B cell (primary cell): ENCODE data around the gene ULBP2. TPM values are rescaled to one million over a fixed set of nuclear protein-coding genes. Genes with fewer than 3 reads are reported as not detected.
"Not testable (repeated sequence)": the region's sequence is repeated elsewhere in the genome, so short reads cannot be mapped to it uniquely, and the experiment has no call there.

Experiments used
- ATAC-seq: fragments of 200-7000 bp; cut with Tn5 transposase; one replicate; pipeline ENCODE4 v1.10.0; 2021; ENCODE audit warnings: low read depth, mild to moderate bottlenecking, moderate number of reproducible peaks, moderate library complexity
- CTCF ChIA-PET: fragments of 350-600 bp; sonication (Branson Sonifier 250); formaldehyde crosslinking; loops from one replicate; lab custom pipeline; 2021; ENCODE audit warnings: antibody characterized with exemption, inconsistent platforms; lab: Charles Lee
- POLR2A ChIA-PET: fragments of 350-600 bp; sonication (Branson Sonifier 250); formaldehyde crosslinking; loops from one replicate; lab custom pipeline; 2021; ENCODE audit warnings: antibody characterized with exemption; lab: Charles Lee
- DNase-seq: peaks from one replicate; pipeline ENCODE4 v3.0.0; 2013
- H2AFZ ChIP-seq: 2 replicates; pipeline ENCODE4 v1.6.1; 2012; ENCODE audit warnings: mild to moderate bottlenecking, low read depth, low read length; ENCODE audit not compliant: insufficient read depth, poor library complexity, severe bottlenecking
- H3K27ac ChIP-seq, 2 donors: 1 replicate in 1 of 2; 2 replicates in 1 of 2; pipeline ENCODE4 v1.5.1; 2012 to 2013; ENCODE audit warnings: low read length in 2 of 2, mild to moderate bottlenecking in 2 of 2, moderate library complexity in 1 of 2
- H3K27me3 ChIP-seq, 4 experiments: fragments of 200-600 bp in 1 of 4; sonication (generic) in 1 of 4; replicated peaks in 1 of 4; 1 replicate in 2 of 4; 2 replicates in 2 of 4; pipeline versions ENCODE4 v1.6.1 to v1.7.0; 2013 to 2016; ENCODE audit warnings: low read length in 3 of 4, mild to moderate bottlenecking in 2 of 4, mixed read lengths in 1 of 4, moderate library complexity in 1 of 4; ENCODE audit not compliant: insufficient read depth in 4 of 4, control insufficient read depth in 3 of 4; ENCODE audit errors: control extremely low read depth in 1 of 4
- H3K36me3 ChIP-seq, 2 experiments: replicated peaks in 1 of 2; 1 replicate in 1 of 2; 2 replicates in 1 of 2; pipeline versions ENCODE4 v1.6.1 to v1.7.1; 2013; ENCODE audit warnings: low read length in 1 of 2; ENCODE audit not compliant: insufficient read depth in 2 of 2, control insufficient read depth in 1 of 2; ENCODE audit errors: control extremely low read depth in 1 of 2, extremely low read depth in 1 of 2
- H3K4me1 ChIP-seq, 2 donors: fragments of 200-600 bp in 1 of 2; sonication (generic) in 1 of 2; 1 replicate in 1 of 2; 2 replicates in 1 of 2; pipeline versions ENCODE4 v1.5.1 to v1.6.1; 2013 to 2017; ENCODE audit warnings: low read length in 2 of 2; ENCODE audit not compliant: control insufficient read depth in 2 of 2, insufficient read depth in 2 of 2
- H3K4me2 ChIP-seq: replicated peaks from 2 replicates; pipeline ENCODE3; 2012; ENCODE audit warnings: mild to moderate bottlenecking, low read depth, low read length; ENCODE audit not compliant: poor library complexity, severe bottlenecking
- H3K4me3 ChIP-seq, 5 experiments: fragments of 200-600 bp in 1 of 5; sonication (generic) in 1 of 5; 1 replicate in 3 of 5; 2 replicates in 2 of 5; pipeline versions ENCODE4 v1.5.1 to v1.7.0; 2011 to 2016; ENCODE audit warnings: low read length in 4 of 5, mild to moderate bottlenecking in 4 of 5, low read depth in 2 of 5, control low read depth in 1 of 5, moderate library complexity in 1 of 5; ENCODE audit not compliant: insufficient read depth in 1 of 5; ENCODE audit errors: control extremely low read depth in 1 of 5, extremely low read depth in 1 of 5
- H3K79me2 ChIP-seq: fragments of 200-600 bp; sonication (generic); one replicate; pipeline ENCODE4 v1.6.0; 2016; ENCODE audit warnings: low read length; ENCODE audit not compliant: control insufficient read depth, insufficient read depth
- H3K9ac ChIP-seq: fragments of 200-600 bp; sonication (generic); 2 replicates; pipeline ENCODE4 v1.6.1; 2017; ENCODE audit warnings: mild to moderate bottlenecking, low read length, moderate library complexity
- H3K9me3 ChIP-seq, 3 donors: one replicate each; pipeline versions ENCODE4 v1.6.1 to v1.7.1; 2013; ENCODE audit warnings: low read length in 2 of 3; ENCODE audit not compliant: control insufficient read depth in 2 of 3, insufficient read depth in 1 of 3; ENCODE audit errors: control extremely low read depth in 1 of 3
- H4K20me1 ChIP-seq: 2 replicates; pipeline ENCODE4 v1.6.0; 2012; ENCODE audit warnings: mild to moderate bottlenecking, low read length; ENCODE audit not compliant: insufficient read depth, control insufficient read depth, poor library complexity, severe bottlenecking
- H3K27ac Mint-ChIP-seq: one replicate; pipeline ENCODE4 v1.8.0; 2021; ENCODE audit warnings: mixed read lengths
- H3K27me3 Mint-ChIP-seq: one replicate; pipeline ENCODE4 v1.8.0; 2021; ENCODE audit warnings: mixed read lengths
- H3K4me1 Mint-ChIP-seq: one replicate; pipeline ENCODE4 v1.8.0; 2021; ENCODE audit warnings: mixed read lengths
- H3K4me3 Mint-ChIP-seq: one replicate; pipeline ENCODE4 v1.8.0; 2021; ENCODE audit warnings: mixed read lengths
- H3K9me3 Mint-ChIP-seq: one replicate; pipeline ENCODE4 v1.8.0; 2022; ENCODE audit warnings: mixed read lengths; ENCODE audit not compliant: insufficient read depth
- EZH2 ChIP-seq: IDR thresholded peaks from 2 replicates; pipeline ENCODE4 v1.6.1; 2012; ENCODE audit warnings: borderline replicate concordance, low read depth, mild to moderate bottlenecking, moderate library complexity, low read length; ENCODE audit not compliant: insufficient read depth, poor library complexity, severe bottlenecking
- WGBS: methylation state at CpG from one replicate; pipeline ENCODE4 v1.1.5; 2013; ENCODE audit warnings: missing lambda C conversion rate; ENCODE audit not compliant: insufficient coverage; 5-methylcytosine and 5-hydroxymethylcytosine counted together
- intact Hi-C: fragments of 100-400 bp; cut with micrococcal nuclease; formaldehyde crosslinking; loops from one replicate; pipeline ENCODE4 v1.10.0; 2022
- polyA plus RNA-seq: library from polyadenylated mRNA; depleted of rRNA; stranded (reverse); fragments of >200 nt; gene quantifications from 2 replicates; pipeline ENCODE4 v1.2.3, GENCODE V29; 2012
- total RNA-seq, 2 donors: library from RNA; stranded (reverse); fragments of 120-200 nt in 1 of 2; gene quantifications; 1 replicate in 1 of 2; 2 replicates in 1 of 2; pipeline versions ENCODE4 v1.2.3 to v1.2.4, GENCODE V29; 2013 to 2022
- TF ChIP-seq, protein P1 (sequence below): fragments of 200-600 bp; IDR thresholded peaks from one replicate; pipeline ENCODE4 v1.8.0; 2022; ENCODE audit warnings: antibody characterized with exemption, mild to moderate bottlenecking

The ULBP2 gene
- total and polyA plus RNA-seq, 2 donors (not counting 1 experiment from before 2014, with no cell fraction given), result 0.31 TPM; not detected in 1

DNA sequence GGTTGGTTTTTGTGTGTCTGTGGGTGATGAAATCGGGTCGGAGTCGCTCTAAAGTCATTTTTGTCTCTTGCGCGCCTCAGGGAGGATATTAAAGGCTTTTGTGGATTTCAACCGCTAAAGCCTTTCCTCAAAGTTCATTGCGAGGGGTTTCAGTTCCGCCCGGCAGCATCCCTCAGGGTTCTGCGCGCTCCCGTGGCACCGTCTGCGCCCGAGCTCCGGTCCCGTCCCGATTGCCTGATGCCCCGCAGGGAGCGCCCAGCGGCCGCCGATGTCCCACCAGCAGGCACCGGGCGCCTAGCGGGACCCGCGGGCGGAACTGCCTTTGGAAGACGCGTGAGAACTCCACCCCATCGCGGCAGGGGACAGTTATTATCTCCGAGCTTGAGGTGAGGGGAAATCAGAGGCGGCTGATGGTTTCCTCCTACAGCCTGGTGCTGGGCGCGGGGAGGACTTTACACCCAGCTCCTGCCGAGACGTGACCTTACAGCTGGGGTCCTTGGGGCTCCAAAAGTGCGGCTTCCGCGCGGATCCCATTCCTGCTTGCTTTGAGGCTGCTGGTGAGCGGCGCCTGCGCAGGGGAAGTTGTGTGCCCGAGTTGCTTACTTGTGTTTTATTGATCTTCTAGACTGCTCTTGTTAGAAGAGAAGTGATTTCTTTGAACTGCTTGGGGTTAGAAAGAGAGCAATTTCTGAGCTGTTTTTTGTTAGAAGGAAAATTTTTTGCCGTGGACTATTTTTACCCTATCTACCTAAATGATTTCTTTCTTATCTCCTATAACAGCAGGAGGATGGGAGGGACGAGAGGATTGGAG is 49.1 kb downstream of the ULBP2 start:
- ChIA-PET CTCF (interaction anchor here (0.6 to 2.4 kb wide), 5 partner anchors 26 to 275 kb away, joined by 3 to 8 read pairs (median 4); no protein-coding TSS in a partner anchor), POLR2A (no interaction called here)
- Histone ChIP-seq H3K4me2 (peak overlapping the region; percentile 99), H3K36me3 (no peaks in the 10 kb centered on the region), H2AFZ (peak overlapping the region; percentile 75), H3K4me1 (peaks cover 29 to 38% of the 10 kb centered on the region in 2 donors), H3K27me3 (peaks cover 0 to 84% (median 63%) of the 10 kb centered on the region in 4 experiments), H4K20me1 (peaks cover 5% of the 10 kb centered on the region), H3K79me2 (no peaks in the 10 kb centered on the region), H3K9me3 (peaks cover 0 to 38% (median 13%) of the 10 kb centered on the region in 3 donors), H3K4me3 (peak overlapping the region; percentile 6 to 68 (median 55)), H3K27ac (no peak overlapping the region), H3K9ac (peak overlapping the region; percentile 71)
- peaks cover 73% of the 10 kb centered on the region for H3K27me3 Mint-ChIP-seq
- under 1% methylated on average over 47 of the region's 49 CpGs for WGBS
- peak overlapping the region; percentile 90 for H3K4me3 Mint-ChIP-seq
- ATAC-seq (peak; percentile 60), DNase-seq (peak; percentile 76)
- no peak for TF ChIP-seq EZH2
- TF ChIP-seq, protein P1, sequence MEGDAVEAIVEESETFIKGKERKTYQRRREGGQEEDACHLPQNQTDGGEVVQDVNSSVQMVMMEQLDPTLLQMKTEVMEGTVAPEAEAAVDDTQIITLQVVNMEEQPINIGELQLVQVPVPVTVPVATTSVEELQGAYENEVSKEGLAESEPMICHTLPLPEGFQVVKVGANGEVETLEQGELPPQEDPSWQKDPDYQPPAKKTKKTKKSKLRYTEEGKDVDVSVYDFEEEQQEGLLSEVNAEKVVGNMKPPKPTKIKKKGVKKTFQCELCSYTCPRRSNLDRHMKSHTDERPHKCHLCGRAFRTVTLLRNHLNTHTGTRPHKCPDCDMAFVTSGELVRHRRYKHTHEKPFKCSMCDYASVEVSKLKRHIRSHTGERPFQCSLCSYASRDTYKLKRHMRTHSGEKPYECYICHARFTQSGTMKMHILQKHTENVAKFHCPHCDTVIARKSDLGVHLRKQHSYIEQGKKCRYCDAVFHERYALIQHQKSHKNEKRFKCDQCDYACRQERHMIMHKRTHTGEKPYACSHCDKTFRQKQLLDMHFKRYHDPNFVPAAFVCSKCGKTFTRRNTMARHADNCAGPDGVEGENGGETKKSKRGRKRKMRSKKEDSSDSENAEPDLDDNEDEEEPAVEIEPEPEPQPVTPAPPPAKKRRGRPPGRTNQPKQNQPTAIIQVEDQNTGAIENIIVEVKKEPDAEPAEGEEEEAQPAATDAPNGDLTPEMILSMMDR, result no peak
- peak overlapping the region; percentile 46 for H3K27ac Mint-ChIP-seq
- H3K4me1 Mint-ChIP-seq, result peaks cover 31% of the 10 kb centered on the region
- intact Hi-C loops, result loop anchor here (1.0 to 2.0 kb wide), 2 partner anchors 14 to 27 kb away; no protein-coding TSS in a partner anchor
- H3K9me3 Mint-ChIP-seq, result no peaks in the 10 kb centered on the region

GRCh38 chr6:149991472-149991795 is 49.6 kb downstream of the ULBP2 start:
- DNase-seq (peak; percentile 47), ATAC-seq (peak; percentile 64)
- no CpG with 5 or more reads among the region's 7 CpGs for WGBS
- H3K27ac Mint-ChIP-seq, result peak overlapping the region; percentile 46
- peak overlapping the region; percentile 71 for H3K9ac ChIP-seq
- H3K27me3 ChIP-seq, result peaks cover 0 to 82% (median 60%) of the 10 kb centered on the region in 4 experiments
- peak overlapping the region in 3 of 5 experiments; percentile 55 to 68 (median 63) for H3K4me3 ChIP-seq
- POLR2A ChIA-PET, H2AFZ ChIP-seq, H3K36me3 ChIP-seq, H3K79me2 ChIP-seq, H3K27ac ChIP-seq, H3K9me3 Mint-ChIP-seq, H4K20me1 ChIP-seq: not testable (repeated sequence)
- H3K4me2 ChIP-seq, result peak overlapping the region; percentile 99
- intact Hi-C loops, result loop anchor here (2.0 kb wide), 1 partner anchor 13 kb away; no protein-coding TSS in a partner anchor
- peaks cover 31% of the 10 kb centered on the region for H3K4me1 Mint-ChIP-seq
- H3K4me1 ChIP-seq, result peaks cover 29 to 38% of the 10 kb centered on the region in 2 donors
- H3K4me3 Mint-ChIP-seq, result peak overlapping the region; percentile 90
- peaks cover 73% of the 10 kb centered on the region for H3K27me3 Mint-ChIP-seq
- CTCF ChIA-PET, result interaction anchor here (1.2 to 2.4 kb wide), 3 partner anchors 26 to 57 kb away, joined by 3 to 8 read pairs (median 4); no protein-coding TSS in a partner anchor
- H3K9me3 ChIP-seq, result peaks cover 0 to 38% (median 13%) of the 10 kb centered on the region in 3 donors
